GM10847 (cell line): ENCODE data around the gene NCOR2.

Experiments
- POLR2A ChIP-seq: IDR thresholded peaks from 2 replicates; pipeline ENCODE4 v1.6.1; 2011; ENCODE audit not compliant: insufficient read length; ENCODE audit errors: extremely low read depth

Gene NCOR2

GRCh38 chr12:124534776-124535740 is 32.4 kb downstream of the NCOR2 start:
- no peak for TF ChIP-seq POLR2A

- no peak for TF ChIP-seq POLR2A
These were observed 34.0 kb downstream of the NCOR2 start for GRCh38 chr12:124533456-124533855.

GRCh38 chr12:124532967-124533366 is 34.4 kb downstream of the NCOR2 start:
- no peak for TF ChIP-seq POLR2A

- TF ChIP-seq POLR2A = no peak
These were observed 35.1 kb downstream of the NCOR2 start for GRCh38 chr12:124532331-124532750.

DNA sequence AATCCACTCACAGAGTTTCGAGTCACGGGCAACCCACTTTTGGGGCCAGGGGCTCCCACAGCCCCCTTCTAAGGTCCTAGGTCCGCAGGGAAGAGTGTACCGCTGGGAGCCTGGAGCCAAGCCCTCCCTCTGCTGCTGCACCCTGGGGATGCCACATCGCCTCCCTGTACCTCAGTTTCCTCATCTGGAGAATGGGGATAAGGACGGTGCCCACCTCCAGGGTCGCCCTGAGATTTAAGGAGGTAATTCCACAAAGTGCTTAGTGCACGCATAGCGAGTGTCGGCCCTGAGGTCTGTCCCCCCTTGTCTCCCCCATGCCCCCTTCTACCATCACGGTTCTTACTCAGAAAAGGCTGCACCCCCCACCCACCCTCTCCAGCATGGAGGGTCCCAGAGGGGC is 35.5 kb downstream of the NCOR2 start:
- no peak for TF ChIP-seq POLR2A

- TF ChIP-seq POLR2A = no peak
These were observed 36.1 kb downstream of the NCOR2 start for GRCh38 chr12:124531281-124531745.

DNA sequence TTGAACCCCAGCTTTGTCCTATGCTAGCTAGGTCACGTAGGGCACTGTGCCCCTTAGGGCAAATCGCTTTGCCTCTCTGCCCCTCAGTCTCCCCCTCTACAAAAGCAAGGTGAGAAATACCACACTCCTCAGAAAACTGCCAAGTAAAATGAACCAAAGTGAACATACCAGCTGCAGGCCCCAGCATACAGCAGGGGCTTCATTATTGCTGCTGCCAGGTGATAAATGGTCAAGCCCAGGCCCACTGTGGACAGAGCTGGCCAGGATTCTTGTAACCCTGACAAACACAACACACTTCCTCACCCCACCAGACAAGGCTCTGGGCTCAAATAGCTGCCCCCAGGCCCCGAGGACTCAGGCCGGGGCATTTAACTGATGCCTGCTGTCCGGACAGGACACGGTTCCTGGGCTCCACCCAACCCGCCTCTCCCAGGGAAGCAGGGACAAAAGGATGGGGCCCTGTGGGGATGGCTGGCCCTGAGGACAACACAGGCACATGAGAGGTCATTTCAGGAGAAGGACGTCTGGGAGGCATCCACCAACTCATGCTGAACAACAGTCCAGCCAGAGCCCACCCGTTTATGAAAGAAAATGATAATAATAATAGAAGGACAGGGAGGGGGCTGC is 36.7 kb downstream of the NCOR2 start:
- no peak for TF ChIP-seq POLR2A

- TF ChIP-seq POLR2A = no peak
These were observed 37.7 kb downstream of the NCOR2 start for GRCh38 chr12:124529565-124530276.

- TF ChIP-seq POLR2A = no peak
These were observed 39.4 kb downstream of the NCOR2 start for GRCh38 chr12:124527861-124528561.

- no peak for TF ChIP-seq POLR2A
These were observed 41.3 kb downstream of the NCOR2 start for GRCh38 chr12:124525927-124526692.

- no peak for TF ChIP-seq POLR2A
These were observed 42.0 kb downstream of the NCOR2 start for GRCh38 chr12:124525455-124525854.

GRCh38 chr12:124524231-124524925 is 43.0 kb downstream of the NCOR2 start:
- TF ChIP-seq POLR2A = no peak

DNA sequence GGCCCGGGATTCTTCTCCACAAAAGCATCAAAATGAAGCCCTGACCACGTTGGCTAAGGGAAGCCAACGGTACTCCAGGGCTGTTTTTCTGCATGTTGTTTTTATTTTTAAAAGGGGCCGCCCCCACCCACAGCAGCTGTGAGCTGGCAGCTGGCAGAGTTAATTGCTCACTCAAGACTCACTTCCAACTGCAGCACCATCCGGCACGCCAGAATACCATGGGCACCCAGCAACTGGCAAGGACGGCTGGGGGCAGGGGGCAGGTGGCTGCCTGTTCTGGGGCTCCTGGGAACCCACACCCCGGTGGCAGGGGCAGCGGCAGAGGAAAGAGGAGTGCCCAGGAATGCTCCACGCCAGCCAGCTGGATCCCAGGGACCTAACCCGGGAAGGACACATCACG is 44.3 kb downstream of the NCOR2 start:
- TF ChIP-seq POLR2A = no peak

DNA sequence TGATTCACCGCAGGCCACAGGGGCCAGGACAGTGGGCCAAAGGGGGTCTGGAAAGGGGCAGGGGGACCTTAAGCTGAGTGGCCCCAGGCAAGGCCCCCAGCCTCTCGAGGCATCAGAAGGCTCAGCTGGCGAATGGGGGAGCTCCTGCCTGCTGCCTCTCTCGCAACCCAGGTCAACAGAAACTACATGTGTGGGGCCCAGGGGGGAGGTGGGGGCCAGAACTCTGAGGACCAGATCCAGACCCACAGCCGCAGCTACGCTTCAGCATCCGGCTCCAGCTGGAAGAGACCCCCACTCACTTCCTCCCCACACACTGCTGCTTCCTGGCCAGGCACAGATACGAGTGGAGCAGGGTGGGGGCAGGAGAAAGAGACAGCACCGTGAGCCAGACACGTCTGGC is 46.5 kb downstream of the NCOR2 start:
- no peak for TF ChIP-seq POLR2A

DNA sequence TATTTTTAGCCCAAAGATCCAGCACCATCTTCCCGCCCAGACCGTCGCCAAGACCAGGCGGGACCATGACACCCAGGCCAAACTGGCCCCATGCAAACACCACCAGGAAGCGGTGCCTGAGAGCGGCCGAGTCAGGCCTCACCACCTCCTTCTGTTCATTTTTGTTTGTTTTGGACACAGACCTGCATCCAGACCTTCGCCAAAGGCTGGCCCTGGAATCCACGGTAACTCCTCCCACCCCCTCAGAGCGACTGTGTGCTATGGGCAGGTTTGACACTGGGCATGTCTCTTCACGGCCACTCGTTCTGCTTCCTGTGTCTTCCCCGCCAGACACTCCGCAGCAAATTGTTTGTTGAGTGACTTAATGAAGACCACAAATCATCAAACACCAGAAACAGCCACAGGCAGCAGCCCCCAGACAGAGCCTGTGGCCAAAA is 47.1 kb downstream of the NCOR2 start:
- TF ChIP-seq POLR2A = no peak
